OCI-LY1 (cell line): ENCODE data around the gene MRPL10.
A peak's percentile ranks its signal among the peaks of the same experiment; 100 is the strongest.

Source experiments
- H2AFZ ChIP-seq: fragments of 200-600 bp; sonication (generic), shearing (Covaris generic); 2 replicates; pipeline ENCODE4 v1.6.0; 2014; ENCODE audit warnings: antibody characterized with exemption, mild to moderate bottlenecking, low read length
- H3F3A ChIP-seq: fragments of 200-600 bp; sonication (generic), shearing (Covaris generic); 2 replicates; pipeline ENCODE4 v1.6.0; 2014; ENCODE audit warnings: mild to moderate bottlenecking, antibody characterized with exemption, low read length, moderate library complexity; ENCODE audit not compliant: insufficient read depth
- H3K27ac ChIP-seq: fragments of 200-600 bp; sonication (generic); 2 replicates; pipeline ENCODE4 v1.5.1; 2014; ENCODE audit warnings: low read length, mixed run types, mild to moderate bottlenecking, low read depth; ENCODE audit not compliant: poor library complexity, severe bottlenecking
- H3K27me3 ChIP-seq: fragments of 200-600 bp; sonication (generic); 2 replicates; pipeline ENCODE4 v1.6.0; 2014; ENCODE audit warnings: antibody characterized with exemption, mild to moderate bottlenecking, low read length, moderate library complexity; ENCODE audit not compliant: insufficient read depth
- H3K36me3 ChIP-seq: fragments of 200-600 bp; sonication (generic); 2 replicates; pipeline ENCODE4 v1.6.1; 2014; ENCODE audit warnings: mild to moderate bottlenecking, antibody characterized with exemption, low read length, moderate library complexity, mixed read lengths; ENCODE audit not compliant: insufficient read depth
- H3K4me1 ChIP-seq: fragments of 200-600 bp; sonication (generic); 2 replicates; pipeline ENCODE4 v1.5.1; 2014; ENCODE audit warnings: mild to moderate bottlenecking, low read length, moderate library complexity; ENCODE audit not compliant: insufficient read depth, severe bottlenecking
- H3K4me2 ChIP-seq: fragments of 200-600 bp; sonication (generic), shearing (Covaris generic); 2 replicates; pipeline ENCODE4 v1.6.1; 2014; ENCODE audit warnings: low read length
- H3K4me3 ChIP-seq: fragments of 200-600 bp; sonication (generic); 2 replicates; pipeline ENCODE4 v1.5.1; 2014; ENCODE audit warnings: low read length, low read depth, mild to moderate bottlenecking, mixed read lengths; ENCODE audit not compliant: poor library complexity, severe bottlenecking
- H3K79me2 ChIP-seq: fragments of 200-600 bp; shearing (Covaris generic); 2 replicates; pipeline ENCODE4 v1.6.1; 2016; ENCODE audit warnings: mixed run types, low read length, mixed read lengths; ENCODE audit not compliant: insufficient read depth
- H3K9ac ChIP-seq: fragments of 200-600 bp; sonication (generic), shearing (Covaris generic); 2 replicates; pipeline ENCODE4 v1.6.1; 2014; ENCODE audit warnings: mild to moderate bottlenecking, low read length, mixed read lengths
- H3K9me2 ChIP-seq: fragments of 200-600 bp; sonication (generic), shearing (Covaris generic); 2 replicates; pipeline ENCODE4 v1.6.1; 2014; ENCODE audit warnings: low read depth, mild to moderate bottlenecking, low read length, mixed read lengths
- H3K9me3 ChIP-seq: fragments of 200-600 bp; shearing (Covaris generic); 2 replicates; pipeline ENCODE4 v1.6.1; 2014; ENCODE audit warnings: low read length, mixed read lengths
- H4K20me1 ChIP-seq: fragments of 200-600 bp; sonication (generic), shearing (Covaris generic); 2 replicates; pipeline ENCODE4 v1.6.0; 2016; ENCODE audit warnings: mild to moderate bottlenecking, low read length; ENCODE audit not compliant: insufficient read depth
- EZH2 ChIP-seq: fragments of 200-600 bp; sonication (generic), shearing (Covaris generic); IDR thresholded peaks from 2 replicates; pipeline ENCODE4 v1.8.0; 2017; ENCODE audit warnings: borderline replicate concordance, mixed run types, mild to moderate bottlenecking, antibody characterized with exemption, low read length, moderate library complexity, mixed read lengths
- TF ChIP-seq, protein P1 (sequence below): fragments of 200-600 bp; sonication (generic), shearing (Covaris generic); IDR thresholded peaks from 2 replicates; pipeline ENCODE4 v1.5.1; 2017; ENCODE audit warnings: mild to moderate bottlenecking, antibody characterized with exemption, low read length, moderate library complexity, mixed read lengths

The MRPL10 gene

DNA sequence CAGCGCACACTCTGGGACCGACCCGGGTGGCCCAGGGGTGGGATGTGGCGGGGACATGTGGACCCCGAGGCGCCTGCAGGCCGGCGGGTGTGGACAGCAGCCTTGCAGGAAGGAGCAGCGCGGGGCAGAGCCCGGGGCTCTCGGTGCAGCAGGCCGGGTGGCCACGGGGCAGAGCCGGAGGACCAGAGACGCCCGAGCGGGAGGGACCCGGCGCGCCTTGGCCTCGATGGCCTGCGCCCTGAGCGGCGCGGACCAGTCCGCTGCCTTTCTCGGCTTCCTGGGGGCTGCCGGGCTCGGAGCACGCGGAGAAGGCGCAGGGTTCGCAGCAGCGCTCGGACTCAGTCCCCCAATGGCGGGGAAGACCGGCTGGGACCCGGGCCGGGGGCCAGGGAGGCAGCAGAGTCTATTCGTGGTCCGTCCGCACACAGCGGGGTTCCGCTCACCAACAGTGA is 53.1 kb downstream of the MRPL10 start:
- H3K4me3 ChIP-seq: no peak overlapping the region
- no peak for TF ChIP-seq EZH2
- TF ChIP-seq, protein P1, sequence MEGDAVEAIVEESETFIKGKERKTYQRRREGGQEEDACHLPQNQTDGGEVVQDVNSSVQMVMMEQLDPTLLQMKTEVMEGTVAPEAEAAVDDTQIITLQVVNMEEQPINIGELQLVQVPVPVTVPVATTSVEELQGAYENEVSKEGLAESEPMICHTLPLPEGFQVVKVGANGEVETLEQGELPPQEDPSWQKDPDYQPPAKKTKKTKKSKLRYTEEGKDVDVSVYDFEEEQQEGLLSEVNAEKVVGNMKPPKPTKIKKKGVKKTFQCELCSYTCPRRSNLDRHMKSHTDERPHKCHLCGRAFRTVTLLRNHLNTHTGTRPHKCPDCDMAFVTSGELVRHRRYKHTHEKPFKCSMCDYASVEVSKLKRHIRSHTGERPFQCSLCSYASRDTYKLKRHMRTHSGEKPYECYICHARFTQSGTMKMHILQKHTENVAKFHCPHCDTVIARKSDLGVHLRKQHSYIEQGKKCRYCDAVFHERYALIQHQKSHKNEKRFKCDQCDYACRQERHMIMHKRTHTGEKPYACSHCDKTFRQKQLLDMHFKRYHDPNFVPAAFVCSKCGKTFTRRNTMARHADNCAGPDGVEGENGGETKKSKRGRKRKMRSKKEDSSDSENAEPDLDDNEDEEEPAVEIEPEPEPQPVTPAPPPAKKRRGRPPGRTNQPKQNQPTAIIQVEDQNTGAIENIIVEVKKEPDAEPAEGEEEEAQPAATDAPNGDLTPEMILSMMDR: no peak
- H3K27me3 ChIP-seq: no peaks in the 10 kb centered on the region

DNA sequence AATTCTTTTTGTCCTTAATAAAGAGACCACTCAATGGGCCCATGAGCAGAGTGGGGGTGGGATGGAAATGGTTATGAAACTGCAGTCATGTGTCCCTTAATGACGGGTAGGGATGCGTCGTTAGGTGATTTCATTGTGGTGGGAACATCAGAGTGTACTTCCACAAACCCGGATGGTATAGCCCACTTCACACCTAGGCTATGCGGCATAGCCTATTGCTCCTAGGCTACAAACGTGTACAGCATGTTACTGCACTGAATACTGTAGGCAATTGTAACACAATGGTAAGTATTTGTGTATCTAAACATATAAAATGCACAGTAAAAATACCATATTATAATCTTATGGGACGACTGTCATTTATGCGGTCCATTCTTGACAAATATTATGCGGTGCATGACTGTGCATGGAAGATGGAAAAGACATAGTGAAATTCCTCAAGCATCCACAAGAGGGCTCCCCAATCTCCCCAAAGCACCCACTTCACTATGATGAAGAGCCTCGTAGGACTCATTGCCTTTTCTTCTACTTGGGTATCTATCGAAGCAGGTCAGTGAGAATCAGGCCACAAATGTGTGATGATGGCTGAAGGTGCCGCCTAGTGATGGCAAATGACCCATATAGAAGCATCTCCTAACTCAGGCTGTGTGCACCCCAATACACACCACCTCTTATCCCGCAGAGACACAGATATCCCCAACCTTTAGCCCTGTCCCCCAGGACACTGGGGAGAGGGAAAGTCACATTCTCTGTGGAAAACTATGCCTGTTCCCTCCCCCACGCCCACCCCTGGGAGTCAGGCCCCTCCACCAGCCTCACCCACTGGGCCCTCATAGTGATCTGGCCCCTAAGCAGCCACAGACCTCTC is 54.8 kb downstream of the MRPL10 start:
- no peaks in the 10 kb centered on the region for H3K9me2 ChIP-seq
- no peaks in the 10 kb centered on the region for H3K36me3 ChIP-seq
- no peaks in the 10 kb centered on the region for H3F3A ChIP-seq
- H3K27me3 ChIP-seq: no peaks in the 10 kb centered on the region
- no peaks in the 10 kb centered on the region for H3K4me1 ChIP-seq
- H3K9ac ChIP-seq: no peak overlapping the region
- no peaks in the 10 kb centered on the region for H3K9me3 ChIP-seq
- no peak overlapping the region for H3K4me2 ChIP-seq
- H3K79me2 ChIP-seq: no peaks in the 10 kb centered on the region
- no peaks in the 10 kb centered on the region for H4K20me1 ChIP-seq
- no peak overlapping the region for H2AFZ ChIP-seq
- TF ChIP-seq EZH2: no peak
- TF ChIP-seq, protein P1: peak; percentile 71
- no peak overlapping the region for H3K27ac ChIP-seq
- no peak overlapping the region for H3K4me3 ChIP-seq

More for the DNA sequence above, 53.1 kb downstream of the MRPL10 start:
- Histone ChIP-seq H3K4me2 (no peak overlapping the region), H3F3A (no peaks in the 10 kb centered on the region), H3K9me3 (no peaks in the 10 kb centered on the region), H3K9ac (no peak overlapping the region), H3K9me2 (no peaks in the 10 kb centered on the region), H4K20me1 (no peaks in the 10 kb centered on the region), H3K4me1 (no peaks in the 10 kb centered on the region), H2AFZ (no peak overlapping the region), H3K79me2 (no peaks in the 10 kb centered on the region), H3K27ac (no peak overlapping the region), H3K36me3 (no peaks in the 10 kb centered on the region)

GRCh38 chr17:47774987-47775580 is 56.3 kb downstream of the MRPL10 start:
- no peaks in the 10 kb centered on the region for H4K20me1 ChIP-seq
- TF ChIP-seq EZH2: no peak
- TF ChIP-seq, protein P1: no peak
- H2AFZ ChIP-seq: no peak overlapping the region
- H3K79me2 ChIP-seq: no peaks in the 10 kb centered on the region
- no peak overlapping the region for H3K27ac ChIP-seq
- no peaks in the 10 kb centered on the region for H3K36me3 ChIP-seq
- no peak overlapping the region for H3K9ac ChIP-seq
- no peaks in the 10 kb centered on the region for H3K9me2 ChIP-seq
- H3F3A ChIP-seq: no peaks in the 10 kb centered on the region
- no peak overlapping the region for H3K4me2 ChIP-seq
- H3K4me1 ChIP-seq: no peaks in the 10 kb centered on the region
- peaks cover 2% of the 10 kb centered on the region; the same call in 1 of the 2 replicates for H3K27me3 ChIP-seq
- H3K9me3 ChIP-seq: 0 out of 2 replicates have a peak, but pooled peaks cover 2% of the 10 kb centered on the region
- no peak overlapping the region for H3K4me3 ChIP-seq
